HCT116 (cell line): ENCODE data around the gene FBXO8. TPM values are rescaled to one million over a fixed set of nuclear protein-coding genes. Genes with fewer than 3 reads are reported as not detected.

Source experiments
- ATAC-seq: fragments of 200-7000 bp; cut with Tn5 transposase; 2 replicates; pipeline ENCODE4 v1.9.1; 2020; ENCODE audit warnings: mild to moderate bottlenecking, moderate library complexity
- BruUV-seq: library from RNA; stranded (reverse); fragments of 400-500 nt; replicated peaks from 2 replicates; lab custom pipeline; 2021; lab: Mats Ljungman, UMichigan
- CTCF ChIA-PET: fragments of 300-600 bp; sonication (Branson Sonifier 250); formaldehyde crosslinking; loops from one replicate; lab custom pipeline; 2021; ENCODE audit warnings: antibody characterized with exemption; lab: Charles Lee
- POLR2A ChIA-PET: fragments of 300-600, 350-600 bp; sonication (Branson Sonifier 250); formaldehyde crosslinking; loops from one replicate; lab custom pipeline; 2021; ENCODE audit warnings: antibody characterized with exemption; lab: Charles Lee
- RAD21 ChIA-PET, 2 experiments: fragments of 300-600 bp; sonication (Branson Sonifier 250); formaldehyde crosslinking; loops; one replicate each; lab custom pipeline; 2023; ENCODE audit warnings: low total read pairs in 2 of 2; ENCODE audit not compliant: uncharacterized antibody in 2 of 2, unreplicated experiment in 2 of 2, low non-redundant PET in 1 of 2; lab: Charles Lee
- DNase-seq: peaks from one replicate; pipeline ENCODE4 v3.0.0-alpha.2; 2010; ENCODE audit warnings: low read depth, low spot score
- H2AFZ ChIP-seq: fragments of 200-600 bp; shearing (Covaris generic), sonication (generic); 2 replicates; pipeline ENCODE4 v1.6.1; 2017; ENCODE audit warnings: low read depth, mixed run types, mixed read lengths, antibody characterized with exemption, low read length; ENCODE audit not compliant: poor library complexity, severe bottlenecking
- H3K27ac ChIP-seq: 2 replicates; pipeline ENCODE4 v1.5.1; 2012; ENCODE audit warnings: low read depth, low read length
- H3K27me3 ChIP-seq: fragments of 200-600 bp; sonication (generic); 2 replicates; pipeline ENCODE4 v1.6.1; 2016; ENCODE audit warnings: mixed run types, low read length, mixed read lengths; ENCODE audit not compliant: insufficient read depth
- H3K36me3 ChIP-seq, 2 experiments: fragments of 200-500 bp in 1 of 2; fragments of 200-600 bp in 1 of 2; sonication (Bioruptor generic) in 1 of 2; sonication (generic) in 1 of 2; 2 replicates each; pipeline versions ENCODE4 v1.5.1 to v1.6.1; 2014 to 2016; ENCODE audit warnings: low read length in 2 of 2, inconsistent platforms in 1 of 2, mixed read lengths in 1 of 2, mixed run types in 1 of 2; ENCODE audit not compliant: insufficient read depth in 2 of 2, control insufficient read depth in 1 of 2
- H3K4me1 ChIP-seq, 2 experiments: fragments of 200-600 bp in 1 of 2; sonication (generic) in 1 of 2; 2 replicates each; pipeline versions ENCODE4 v1.5.1 to v1.6.1; 2012 to 2017; ENCODE audit warnings: low read length in 2 of 2, inconsistent platforms in 1 of 2, mild to moderate bottlenecking in 1 of 2, mixed read lengths in 1 of 2, mixed run types in 1 of 2, moderate library complexity in 1 of 2; ENCODE audit not compliant: insufficient read depth in 2 of 2, control insufficient read depth in 1 of 2
- H3K4me2 ChIP-seq: fragments of 200-600 bp; sonication (generic); 2 replicates; pipeline ENCODE4 v1.6.1; 2017; ENCODE audit warnings: mixed run types, low read length, mixed read lengths
- H3K4me3 ChIP-seq, 2 experiments: fragments of 200-600 bp in 1 of 2; sonication (generic) in 1 of 2; replicated peaks in 1 of 2; 2 replicates each; pipeline ENCODE4 v1.5.1; 2011 to 2016; ENCODE audit warnings: low read length in 2 of 2, control low read depth in 1 of 2, low read depth in 1 of 2, mild to moderate bottlenecking in 1 of 2, mixed read lengths in 1 of 2, mixed run types in 1 of 2
- H3K79me2 ChIP-seq: fragments of 200-600 bp; sonication (generic); 2 replicates; pipeline ENCODE4 v1.6.1; 2017; ENCODE audit warnings: mild to moderate bottlenecking, mixed run types, low read length, moderate library complexity, mixed read lengths; ENCODE audit not compliant: insufficient read depth
- H3K9ac ChIP-seq: fragments of 200-600 bp; sonication (generic); 2 replicates; pipeline ENCODE4 v1.6.1; 2016; ENCODE audit warnings: low read length, mixed read lengths
- H3K9me2 ChIP-seq: fragments of 200-600 bp; sonication (generic), shearing (Covaris generic); 2 replicates; pipeline ENCODE4 v1.6.1; 2017; ENCODE audit warnings: mixed run types, mild to moderate bottlenecking, moderate library complexity; ENCODE audit not compliant: insufficient read depth
- H3K9me3 ChIP-seq, 2 experiments: fragments of 200-500 bp in 1 of 2; fragments of 200-600 bp in 1 of 2; sonication (Bioruptor generic) in 1 of 2; sonication (generic) in 1 of 2; 2 replicates each; pipeline ENCODE4 v1.6.1; 2014 to 2017; ENCODE audit warnings: low read length in 2 of 2, mixed read lengths in 2 of 2, inconsistent platforms in 1 of 2, low read depth in 1 of 2, mild to moderate bottlenecking in 1 of 2, mixed run types in 1 of 2, moderate library complexity in 1 of 2; ENCODE audit not compliant: control insufficient read depth in 1 of 2, insufficient read depth in 1 of 2
- H4K20me1 ChIP-seq: fragments of 200-600 bp; sonication (generic), shearing (Covaris generic); 2 replicates; pipeline ENCODE4 v1.6.1; 2017; ENCODE audit warnings: mixed run types, mild to moderate bottlenecking, moderate library complexity; ENCODE audit not compliant: insufficient read depth
- CEBPB ChIP-seq: IDR thresholded peaks from 2 replicates; pipeline ENCODE4 v1.6.1; 2012; ENCODE audit warnings: low read depth
- CTCF ChIP-seq, 3 experiments: fragments of 200-600 bp in 1 of 3; sonication (generic) in 1 of 3; IDR thresholded peaks in 2 of 3; conservative IDR thresholded peaks in 1 of 3; 2 replicates each; pipeline ENCODE4 v1.5.1; 2012 to 2017; ENCODE audit warnings: low read depth in 2 of 3, low read length in 2 of 3, antibody characterized with exemption in 1 of 3, borderline replicate concordance in 1 of 3, control low read depth in 1 of 3, mild to moderate bottlenecking in 1 of 3, mixed read lengths in 1 of 3, mixed run types in 1 of 3, moderate library complexity in 1 of 3; ENCODE audit not compliant: insufficient read depth in 1 of 3
- ELF1 ChIP-seq: IDR thresholded peaks from 2 replicates; pipeline ENCODE4 v1.6.1; 2012; ENCODE audit warnings: low read depth, borderline replicate concordance
- EZH2 ChIP-seq: fragments of 200-600 bp; sonication (generic); IDR thresholded peaks from 2 replicates; pipeline ENCODE4 v1.6.1; 2017; ENCODE audit warnings: antibody characterized with exemption, mixed run types
- EZH2phosphoT487 ChIP-seq: fragments of 200-600 bp; IDR thresholded peaks from 2 replicates; pipeline ENCODE4 v1.6.1; 2018; ENCODE audit warnings: antibody characterized with exemption, borderline replicate concordance
- FOSL1 ChIP-seq: IDR thresholded peaks from 2 replicates; pipeline ENCODE4 v1.6.1; 2012; ENCODE audit warnings: low read depth
- JUND ChIP-seq: IDR thresholded peaks from 2 replicates; pipeline ENCODE4 v1.6.1; 2012
- MAX ChIP-seq: IDR thresholded peaks from 2 replicates; pipeline ENCODE4 v1.6.1; 2012
- POLR2A ChIP-seq: IDR thresholded peaks from 2 replicates; pipeline ENCODE4 v1.7.0; 2011; ENCODE audit warnings: borderline replicate concordance; ENCODE audit not compliant: insufficient read depth, insufficient read length; ENCODE audit errors: extremely low read depth
- POLR2AphosphoS5 ChIP-seq: IDR thresholded peaks from 2 replicates; pipeline ENCODE4 v1.6.1; 2011; ENCODE audit warnings: mild to moderate bottlenecking, low read depth, low read length, moderate library complexity
- RAD21 ChIP-seq: IDR thresholded peaks from 2 replicates; pipeline ENCODE4 v1.6.1; 2012; ENCODE audit warnings: low read depth, mild to moderate bottlenecking
- SIN3A ChIP-seq: IDR thresholded peaks from 2 replicates; pipeline ENCODE4 v1.6.1; 2012; ENCODE audit warnings: low read depth
- SRF ChIP-seq: IDR thresholded peaks from 2 replicates; pipeline ENCODE4 v1.6.1; 2012; ENCODE audit warnings: low read depth
- TCF7L2 ChIP-seq: IDR thresholded peaks from 2 replicates; pipeline ENCODE4 v1.7.0; 2011; ENCODE audit warnings: borderline replicate concordance, inconsistent platforms; ENCODE audit not compliant: insufficient read depth, insufficient read length; ENCODE audit errors: extremely low read depth
- YY1 ChIP-seq: IDR thresholded peaks from 2 replicates; pipeline ENCODE4 v1.6.1; 2011; ENCODE audit warnings: low read length, low read depth, moderate library complexity, mild to moderate bottlenecking; ENCODE audit not compliant: insufficient replicate concordance; ENCODE audit errors: extremely low read depth
- ZFX ChIP-seq: fragments of 450-650 bp; IDR thresholded peaks from 2 replicates; pipeline ENCODE4 v1.6.1; 2017
- ZNF274 ChIP-seq: fragments of 200-500 bp; sonication (Bioruptor generic); IDR thresholded peaks from 2 replicates; pipeline ENCODE4 v1.6.1; 2014; ENCODE audit warnings: mild to moderate bottlenecking, low read depth, low read length, inconsistent platforms
- intact Hi-C: fragments of 100-400 bp; cut with micrococcal nuclease; formaldehyde crosslinking; loops from 2 replicates; pipeline ENCODE4 v1.10.0; 2022
- total RNA-seq: library from RNA; stranded (reverse); gene quantifications from one replicate; pipeline ENCODE4 v1.2.1, GENCODE V29; 2021; ENCODE audit not compliant: unreplicated experiment
- TF ChIP-seq, protein P1 (sequence below): IDR thresholded peaks from 2 replicates; pipeline ENCODE4 v1.6.1; 2011; ENCODE audit warnings: mild to moderate bottlenecking, low read length, moderate library complexity; ENCODE audit not compliant: insufficient replicate concordance; ENCODE audit errors: extremely low read depth

Gene FBXO8
- total RNA-seq, 1 experiment from 2014 or later: 13.0 TPM

- H3K9me2 ChIP-seq: no peaks in the 10 kb centered on the region
- H3K79me2 ChIP-seq: peaks cover 30% of the 10 kb centered on the region
- no peak for DNase-seq
- intact Hi-C loops: no loop called here
- no peak overlapping the region for H3K9ac ChIP-seq
- no peaks in the 10 kb centered on the region for H3K27me3 ChIP-seq
- H3K36me3 ChIP-seq: no peaks in the 10 kb centered on the region
- BruUV-seq: no TSS peak
- H3K9me3 ChIP-seq: no peaks in the 10 kb centered on the region
- TF ChIP-seq EZH2: no peak
- no peak for TF ChIP-seq SIN3A
- no peak for TF ChIP-seq TCF7L2
- TF ChIP-seq ZNF274: no peak
- no peak for TF ChIP-seq MAX
- no peak for TF ChIP-seq SRF
- no peak for TF ChIP-seq JUND
- TF ChIP-seq POLR2A: no peak
- no peak for TF ChIP-seq CTCF (IDR thresholded peaks at IDR 0.05 in 2 of 3, conservative IDR thresholded peaks at IDR 0.05 in 1 of 3; ENCODE audit: borderline replicate concordance in 1 of 3, insufficient read depth in 1 of 3, low read depth in 2 of 3, low read length in 2 of 3)
- TF ChIP-seq FOSL1: no peak
- TF ChIP-seq YY1: no peak
- TF ChIP-seq ELF1: no peak
- TF ChIP-seq EZH2phosphoT487: no peak
- no peak for TF ChIP-seq RAD21
- TF ChIP-seq CEBPB: no peak
- no peak for TF ChIP-seq POLR2AphosphoS5
- no peak for TF ChIP-seq ZFX
- TF ChIP-seq, protein P1, sequence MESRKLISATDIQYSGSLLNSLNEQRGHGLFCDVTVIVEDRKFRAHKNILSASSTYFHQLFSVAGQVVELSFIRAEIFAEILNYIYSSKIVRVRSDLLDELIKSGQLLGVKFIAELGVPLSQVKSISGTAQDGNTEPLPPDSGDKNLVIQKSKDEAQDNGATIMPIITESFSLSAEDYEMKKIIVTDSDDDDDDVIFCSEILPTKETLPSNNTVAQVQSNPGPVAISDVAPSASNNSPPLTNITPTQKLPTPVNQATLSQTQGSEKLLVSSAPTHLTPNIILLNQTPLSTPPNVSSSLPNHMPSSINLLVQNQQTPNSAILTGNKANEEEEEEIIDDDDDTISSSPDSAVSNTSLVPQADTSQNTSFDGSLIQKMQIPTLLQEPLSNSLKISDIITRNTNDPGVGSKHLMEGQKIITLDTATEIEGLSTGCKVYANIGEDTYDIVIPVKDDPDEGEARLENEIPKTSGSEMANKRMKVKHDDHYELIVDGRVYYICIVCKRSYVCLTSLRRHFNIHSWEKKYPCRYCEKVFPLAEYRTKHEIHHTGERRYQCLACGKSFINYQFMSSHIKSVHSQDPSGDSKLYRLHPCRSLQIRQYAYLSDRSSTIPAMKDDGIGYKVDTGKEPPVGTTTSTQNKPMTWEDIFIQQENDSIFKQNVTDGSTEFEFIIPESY: no peak
- no peaks in the 10 kb centered on the region for H4K20me1 ChIP-seq
- no peak overlapping the region for H3K4me3 ChIP-seq
- no peak for ATAC-seq
- no peak overlapping the region for H3K4me2 ChIP-seq
- ChIA-PET CTCF (no interaction called here), POLR2A (no interaction called here), RAD21 (no interaction called here)
- no peak overlapping the region for H3K27ac ChIP-seq
- peaks cover 0 to 13% of the 10 kb centered on the region in 2 experiments; a peak in 2 of 4 replicates for H3K4me1 ChIP-seq
- no peak overlapping the region for H2AFZ ChIP-seq
Measured at GRCh38 chr4:174281182-174281737, 2.2 kb downstream of the FBXO8 start.
